Measurements from ENCODE around the gene DCAF7.

GRCh38 chr17:63579633-63580032 lies 29.4 kb downstream of the DCAF7 start:
- TF ChIP-seq CTCF (IDR thresholded peaks at IDR 0.05) (no peak), EP300 (IDR thresholded peaks at IDR 0.05) (no peak), POLR2A (IDR thresholded peaks at IDR 0.05) (no peak)
